NT2/D1 (cell line): ENCODE results near the gene TP53BP2.
"Not testable (repeated sequence)": the region's sequence is repeated elsewhere in the genome, so short reads cannot be mapped to it uniquely, and the experiment has no call there.

Experiments used
- DNase-seq: peaks from one replicate; pipeline ENCODE4 v3.0.0-alpha.2; 2011; ENCODE audit warnings: low read depth, low spot score
- H3K27me3 ChIP-seq: 2 replicates; pipeline ENCODE4 v1.6.0; 2011; ENCODE audit warnings: mild to moderate bottlenecking; ENCODE audit not compliant: insufficient read length, insufficient read depth
- H3K36me3 ChIP-seq: 2 replicates; pipeline ENCODE4 v1.6.1; 2011; ENCODE audit warnings: mild to moderate bottlenecking, low read length, mixed read lengths; ENCODE audit not compliant: insufficient read depth, insufficient read length
- H3K4me1 ChIP-seq: 2 replicates; pipeline ENCODE4 v1.5.1; 2011; ENCODE audit not compliant: insufficient read depth, insufficient read length
- H3K4me3 ChIP-seq: 2 replicates; pipeline ENCODE4 v1.5.1; 2011; ENCODE audit warnings: low read depth; ENCODE audit not compliant: insufficient read length
- H3K9ac ChIP-seq: 2 replicates; pipeline ENCODE4 v1.6.0; 2011; ENCODE audit warnings: low read depth; ENCODE audit not compliant: insufficient read length
- H3K9me3 ChIP-seq: 2 replicates; pipeline ENCODE4 v1.5.1; 2011; ENCODE audit warnings: mild to moderate bottlenecking, low read length; ENCODE audit not compliant: insufficient read depth
- SUZ12 ChIP-seq: IDR thresholded peaks from 2 replicates; pipeline ENCODE4 v1.6.1; 2011; ENCODE audit not compliant: insufficient read length, insufficient read depth; ENCODE audit errors: extremely low read depth
- YY1 ChIP-seq: IDR thresholded peaks from 2 replicates; pipeline ENCODE4 v1.6.1; 2011; ENCODE audit not compliant: insufficient read length, insufficient read depth
- ZNF274 ChIP-seq: IDR thresholded peaks from 2 replicates; pipeline ENCODE4 v1.6.1; 2011; ENCODE audit warnings: mild to moderate bottlenecking, low read depth, low read length

Gene TP53BP2

GRCh38 chr1:223878598-223879325 lies 33.0 kb upstream of the TP53BP2 start:
- H3K36me3 ChIP-seq = no peaks in the 10 kb centered on the region
- peaks cover 12% of the 10 kb centered on the region; the same call in 1 of the 2 replicates for H3K9me3 ChIP-seq
- TF ChIP-seq ZNF274 = no peak
- no peak for TF ChIP-seq SUZ12
- no peak for TF ChIP-seq YY1
- no peaks in the 10 kb centered on the region for H3K4me1 ChIP-seq
- no peak overlapping the region for H3K9ac ChIP-seq
- no peak for DNase-seq
- H3K4me3 ChIP-seq = no peak overlapping the region
- no peaks in the 10 kb centered on the region for H3K27me3 ChIP-seq

- Histone ChIP-seq H3K36me3 (no peaks in the 10 kb centered on the region), H3K27me3 (no peaks in the 10 kb centered on the region), H3K4me3 (no peak overlapping the region), H3K9me3 (peaks cover 12% of the 10 kb centered on the region; the same call in 1 of the 2 replicates), H3K9ac (no peak overlapping the region), H3K4me1 (no peaks in the 10 kb centered on the region)
- no peak for TF ChIP-seq YY1
- no peak for TF ChIP-seq SUZ12
- TF ChIP-seq ZNF274 = no peak
- no peak for DNase-seq
Measured at GRCh38 chr1:223877804-223878203, 32.1 kb upstream of the TP53BP2 start.

GRCh38 chr1:223876590-223876989 lies 30.8 kb upstream of the TP53BP2 start:
- Histone ChIP-seq H3K9ac (no peak overlapping the region), H3K36me3 (no peaks in the 10 kb centered on the region), H3K9me3 (peaks cover 12% of the 10 kb centered on the region; the same call in 1 of the 2 replicates), H3K4me3 (no peak overlapping the region), H3K27me3 (no peaks in the 10 kb centered on the region), H3K4me1 (no peaks in the 10 kb centered on the region)
- no peak for TF ChIP-seq SUZ12
- no peak for TF ChIP-seq YY1
- no peak for TF ChIP-seq ZNF274
- DNase-seq = no peak

GRCh38 chr1:223873044-223873443 lies 27.3 kb upstream of the TP53BP2 start:
- DNase-seq = no peak
- peaks cover 2% of the 10 kb centered on the region for H3K4me1 ChIP-seq
- no peaks in the 10 kb centered on the region for H3K36me3 ChIP-seq
- H3K27me3 ChIP-seq = no peaks in the 10 kb centered on the region
- H3K4me3 ChIP-seq = no peak overlapping the region
- TF ChIP-seq YY1 = no peak
- H3K9me3 ChIP-seq = peaks cover 12% of the 10 kb centered on the region; the same call in 1 of the 2 replicates
- H3K9ac ChIP-seq = no peak overlapping the region

GRCh38 chr1:223872308-223872901 lies 26.7 kb upstream of the TP53BP2 start:
- Histone ChIP-seq H3K9ac (no peak overlapping the region), H3K36me3 (no peaks in the 10 kb centered on the region), H3K4me3 (no peak overlapping the region), H3K27me3 (no peaks in the 10 kb centered on the region), H3K4me1 (peaks cover 2% of the 10 kb centered on the region), H3K9me3 (peaks cover 12% of the 10 kb centered on the region; the same call in 1 of the 2 replicates)
- no peak for TF ChIP-seq YY1
- DNase-seq = no peak

GRCh38 chr1:223870617-223871574 lies 25.1 kb upstream of the TP53BP2 start:
- no peak for TF ChIP-seq ZNF274
- no peak for TF ChIP-seq YY1
- no peak for TF ChIP-seq SUZ12

GRCh38 chr1:223864599-223865368 lies 19.0 kb upstream of the TP53BP2 start:
- not testable (repeated sequence) for H3K4me1 ChIP-seq, DNase-seq, H3K9ac ChIP-seq, H3K4me3 ChIP-seq, H3K27me3 ChIP-seq, H3K36me3 ChIP-seq, H3K9me3 ChIP-seq

More at GRCh38 chr1:223870617-223871574, 25.1 kb upstream of the TP53BP2 start:
- Histone ChIP-seq H3K4me1 (peaks cover 2% of the 10 kb centered on the region), H3K36me3 (no peaks in the 10 kb centered on the region), H3K9ac (peak overlapping the region; percentile 9), H3K9me3 (peaks cover 3% of the 10 kb centered on the region; the same call in 1 of the 2 replicates), H3K27me3 (no peaks in the 10 kb centered on the region), H3K4me3 (no peak overlapping the region)
- DNase-seq = no peak
